SIG-M5 (cell line): ENCODE data around the gene ARPC1A.
"Not testable (repeated sequence)": the region's sequence is repeated elsewhere in the genome, so short reads cannot be mapped to it uniquely, and the experiment has no call there.

Experiments used
- DNase-seq: peaks from one replicate; lab custom pipeline; 2025; lab: John Stamatoyannopoulos, UW

Gene ARPC1A

DNA sequence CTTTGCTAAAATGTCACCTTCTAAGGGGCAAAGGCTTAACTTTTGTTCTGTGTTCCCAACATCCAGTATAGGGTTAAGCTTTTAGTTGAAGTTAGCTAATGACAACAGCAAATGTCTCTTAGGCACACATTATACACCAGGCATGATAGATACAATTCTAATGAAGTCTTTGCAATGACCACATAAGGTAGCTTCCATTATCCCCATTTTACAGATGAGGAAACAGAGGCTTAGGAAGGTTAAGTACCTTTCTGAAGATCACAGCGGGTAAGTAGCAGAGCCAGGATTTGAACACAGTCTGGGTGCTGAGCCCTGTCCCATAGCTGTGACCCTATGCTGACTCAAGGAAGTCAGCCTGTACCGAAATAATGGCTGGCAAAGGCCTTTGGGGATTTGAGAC, 84.9 kb downstream of the ARPC1A start:
- DNase-seq, result no peak

GRCh38 chr7:99415513-99416127, 89.9 kb downstream of the ARPC1A start:
- DNase-seq, result not testable (repeated sequence)
